MM.1S (cell line): ENCODE results near the gene TBL1XR1.

ENCODE experiments used
- DNase-seq: peaks from one replicate; pipeline ENCODE4 v3.0.0-alpha.2; 2015
- H2AFZ ChIP-seq: fragments of 300-600 bp; sonication (generic); 2 replicates; pipeline ENCODE4 v1.6.0; 2016; ENCODE audit warnings: antibody characterized with exemption, low read length
- H3F3A ChIP-seq: fragments of 300-600 bp; sonication (generic); 2 replicates; pipeline ENCODE4 v1.6.1; 2016; ENCODE audit warnings: mild to moderate bottlenecking, antibody characterized with exemption, low read length, moderate library complexity, mixed read lengths; ENCODE audit not compliant: insufficient read depth
- H3K27ac ChIP-seq: fragments of 300-600 bp; sonication (generic); 2 replicates; pipeline ENCODE4 v1.5.1; 2016; ENCODE audit warnings: mild to moderate bottlenecking, low read length
- H3K27me3 ChIP-seq: fragments of 300-600 bp; sonication (generic); replicated peaks from 2 replicates; pipeline ENCODE4 v1.6.0; 2016; ENCODE audit warnings: low read length; ENCODE audit not compliant: insufficient read depth
- H3K36me3 ChIP-seq: fragments of 300-600 bp; sonication (generic); replicated peaks from 2 replicates; pipeline ENCODE4 v1.6.1; 2016; ENCODE audit warnings: mild to moderate bottlenecking, low read length, mixed read lengths; ENCODE audit not compliant: insufficient read depth
- H3K4me1 ChIP-seq: fragments of 300-600 bp; sonication (generic); 2 replicates; pipeline ENCODE4 v1.6.1; 2016; ENCODE audit warnings: low read length, mixed read lengths
- H3K4me2 ChIP-seq: fragments of 300-600 bp; sonication (generic); 2 replicates; pipeline ENCODE4 v1.6.0; 2016; ENCODE audit warnings: low read depth, low read length
- H3K4me3 ChIP-seq: fragments of 300-600 bp; sonication (generic); 2 replicates; pipeline ENCODE4 v1.5.1; 2016; ENCODE audit warnings: low read length, mixed read lengths
- H3K79me2 ChIP-seq: fragments of 300-600 bp; sonication (generic); 2 replicates; pipeline ENCODE4 v1.6.1; 2016; ENCODE audit warnings: mixed run types, low read length, mixed read lengths
- H3K9ac ChIP-seq: fragments of 300-600 bp; sonication (generic); 2 replicates; pipeline ENCODE4 v1.6.1; 2016; ENCODE audit warnings: low read length, mixed read lengths
- H3K9me2 ChIP-seq: fragments of 300-600 bp; sonication (generic); replicated peaks from 2 replicates; pipeline ENCODE4 v1.6.1; 2016; ENCODE audit warnings: mild to moderate bottlenecking, low read length, mixed read lengths; ENCODE audit not compliant: insufficient read depth
- H3K9me3 ChIP-seq: fragments of 300-600 bp; sonication (generic); replicated peaks from 2 replicates; pipeline ENCODE4 v1.6.1; 2016; ENCODE audit warnings: mild to moderate bottlenecking, low read length, mixed read lengths; ENCODE audit not compliant: insufficient read depth
- H4K20me1 ChIP-seq: fragments of 300-600 bp; sonication (generic); 2 replicates; pipeline ENCODE4 v1.6.1; 2016; ENCODE audit warnings: mild to moderate bottlenecking, low read length, moderate library complexity, mixed read lengths; ENCODE audit not compliant: insufficient read depth
- CTCF ChIP-seq: fragments of 300-600 bp; sonication (generic); IDR thresholded peaks from 2 replicates; pipeline ENCODE4 v1.5.1; 2016; ENCODE audit warnings: antibody characterized with exemption, low read length, mixed read lengths
- EZH2 ChIP-seq: fragments of 300-600 bp; sonication (generic); optimal IDR thresholded peaks from 2 replicates; pipeline ENCODE3; 2017; ENCODE audit warnings: low read depth, mild to moderate bottlenecking, antibody characterized with exemption, low read length, mixed read lengths
- EZH2phosphoT487 ChIP-seq: fragments of 300-600 bp; sonication (generic); IDR thresholded peaks from 2 replicates; pipeline ENCODE4 v1.6.1; 2018; ENCODE audit warnings: antibody characterized with exemption, low read length

The TBL1XR1 gene

GRCh38 chr3:177231242-177231641, 34.0 kb upstream of the TBL1XR1 start:
- no peak for DNase-seq
- H3K4me1 ChIP-seq: no peaks in the 10 kb centered on the region
- H2AFZ ChIP-seq: no peak overlapping the region
- H3K9me2 ChIP-seq: no peaks in the 10 kb centered on the region
- no peaks in the 10 kb centered on the region for H3K36me3 ChIP-seq
- no peaks in the 10 kb centered on the region for H3K9me3 ChIP-seq
- H3K27ac ChIP-seq: no peak overlapping the region
- no peaks in the 10 kb centered on the region for H3K79me2 ChIP-seq
- H4K20me1 ChIP-seq: no peaks in the 10 kb centered on the region
- no peak overlapping the region for H3K9ac ChIP-seq
- no peaks in the 10 kb centered on the region for H3K27me3 ChIP-seq
- no peak overlapping the region for H3K4me3 ChIP-seq
- no peaks in the 10 kb centered on the region for H3F3A ChIP-seq
- H3K4me2 ChIP-seq: no peak overlapping the region
- no peak for TF ChIP-seq CTCF
- TF ChIP-seq EZH2: no peak
- TF ChIP-seq EZH2phosphoT487: no peak

- Histone ChIP-seq H3K79me2 (no peaks in the 10 kb centered on the region), H2AFZ (no peak overlapping the region), H3K36me3 (no peaks in the 10 kb centered on the region), H3K9me2 (no peaks in the 10 kb centered on the region), H3K27ac (no peak overlapping the region), H3K9ac (no peak overlapping the region), H3K4me2 (no peak overlapping the region), H3K4me3 (no peak overlapping the region), H3F3A (no peaks in the 10 kb centered on the region), H3K27me3 (no peaks in the 10 kb centered on the region), H4K20me1 (no peaks in the 10 kb centered on the region), H3K9me3 (no peaks in the 10 kb centered on the region), H3K4me1 (no peaks in the 10 kb centered on the region)
- TF ChIP-seq EZH2phosphoT487: no peak
- no peak for TF ChIP-seq CTCF
- TF ChIP-seq EZH2: no peak
- no peak for DNase-seq
These were observed 33.4 kb upstream of the TBL1XR1 start for GRCh38 chr3:177230641-177231040.

GRCh38 chr3:177229791-177230190, 32.5 kb upstream of the TBL1XR1 start:
- no peaks in the 10 kb centered on the region for H3K27me3 ChIP-seq
- no peaks in the 10 kb centered on the region for H3K36me3 ChIP-seq
- H2AFZ ChIP-seq: no peak overlapping the region
- DNase-seq: no peak
- H3K9ac ChIP-seq: no peak overlapping the region
- no peaks in the 10 kb centered on the region for H3K4me1 ChIP-seq
- no peak overlapping the region for H3K4me2 ChIP-seq
- H3K4me3 ChIP-seq: no peak overlapping the region
- H3K9me3 ChIP-seq: no peaks in the 10 kb centered on the region
- H4K20me1 ChIP-seq: no peaks in the 10 kb centered on the region
- H3F3A ChIP-seq: no peaks in the 10 kb centered on the region
- no peak overlapping the region for H3K27ac ChIP-seq
- no peaks in the 10 kb centered on the region for H3K9me2 ChIP-seq
- H3K79me2 ChIP-seq: no peaks in the 10 kb centered on the region
- no peak for TF ChIP-seq CTCF
- TF ChIP-seq EZH2phosphoT487: no peak
- no peak for TF ChIP-seq EZH2
